Measurements from ENCODE around the gene RBM43. TPM values are rescaled to one million over a fixed set of nuclear protein-coding genes. Genes with fewer than 3 reads are reported as not detected.

Gene RBM43
- total RNA-seq, 4 donors from 2014 or later = 3.1 to 5.2 (median 3.9) TPM

DNA sequence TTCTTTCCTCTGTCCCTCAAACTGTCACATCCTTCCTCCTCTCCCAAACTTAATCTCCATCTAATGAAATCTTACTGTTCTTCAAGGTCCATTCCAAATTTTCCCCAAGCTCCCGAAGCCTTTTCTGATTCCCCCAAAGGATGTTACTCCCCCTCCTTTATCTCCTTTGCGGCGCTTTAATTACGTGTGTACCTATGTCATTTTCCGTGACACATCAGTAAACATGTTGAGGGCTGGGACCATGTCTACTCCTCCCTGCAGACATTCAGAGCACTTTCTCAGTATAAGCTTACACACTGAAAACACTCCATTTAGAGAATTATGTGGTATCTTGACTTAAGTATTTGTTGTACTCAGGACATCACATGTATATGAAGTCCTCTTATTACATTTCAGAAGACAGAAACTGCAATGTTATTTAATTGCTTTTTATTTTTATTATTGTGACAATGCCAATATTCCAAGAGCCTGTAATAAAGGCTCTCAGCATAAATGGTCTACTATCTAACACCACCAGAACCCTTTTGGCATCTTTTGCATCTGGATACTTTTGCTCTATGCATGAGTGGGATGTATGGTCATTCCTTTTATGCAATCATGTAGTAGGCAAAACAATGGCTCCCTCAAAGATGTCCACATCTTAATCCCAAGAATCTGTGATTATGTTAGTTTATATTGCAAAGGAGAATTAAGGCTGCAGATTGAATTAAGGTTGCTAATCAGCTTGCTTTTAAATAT, 26.0 kb upstream of the RBM43 start:
- intact Hi-C loops (cut with DNase I; ENCODE audit: low total_unique reads) = no loop called here
- peak overlapping the region in 1 of 4 donors; percentile 85 for H3K4me3 ChIP-seq
- H3K36me3 ChIP-seq = no peaks in the 10 kb centered on the region
- no peak for DNase-seq
- H3K9me3 ChIP-seq = no peaks in the 10 kb centered on the region
- peaks cover 5 to 24% (median 9%) of the 10 kb centered on the region in 4 donors for H3K4me1 ChIP-seq
- TF ChIP-seq POLR2AphosphoS5 (IDR thresholded peaks at IDR 0.05) = no peak
- no peaks in the 10 kb centered on the region for H3K27me3 ChIP-seq
- 81 to 97% methylated on average over 5 of the region's 5 CpGs for WGBS, 2 donors (ENCODE audit: low coverage in 1 of 2)
- H3K27ac ChIP-seq = no peak overlapping the region
- in situ Hi-C loops (cut with MboI; ENCODE audit: low pct_ligation_motif_present in 1 of 4, low pct_unique_long_range_greater_than_20kb in 1 of 4, low sequenced_read_pairs in 3 of 4) = no loop called here

DNA sequence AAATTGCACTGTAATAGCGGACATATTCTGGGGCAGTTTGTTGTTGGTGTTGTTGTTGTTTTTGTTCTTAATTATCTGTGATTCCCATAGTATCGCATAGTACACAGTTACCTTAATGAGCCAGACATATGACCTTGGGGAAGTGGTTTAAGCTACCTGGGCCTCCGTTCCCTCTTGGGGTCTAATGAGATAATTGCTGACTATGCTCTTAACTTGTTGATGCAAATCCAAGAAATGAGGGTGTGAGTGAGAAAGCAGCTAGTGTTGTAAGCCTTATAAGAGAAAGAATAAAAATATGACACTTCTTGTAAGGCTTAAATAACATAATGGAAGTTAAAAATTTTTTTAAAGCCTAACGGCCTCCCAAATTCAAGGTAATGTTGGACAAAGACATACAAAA, 20.7 kb upstream of the RBM43 start:
- peaks cover 1 to 8% (median 3%) of the 10 kb centered on the region in 4 donors for H3K4me1 ChIP-seq
- H3K27ac ChIP-seq = no peak overlapping the region
- peaks cover 0 to 32% (median 6%) of the 10 kb centered on the region in 4 donors for H3K36me3 ChIP-seq
- DNase-seq = no peak
- no peak for TF ChIP-seq POLR2AphosphoS5 (IDR thresholded peaks at IDR 0.05)
- no peak for TF ChIP-seq POLR2A (IDR thresholded peaks at IDR 0.05)
- TF ChIP-seq, protein P1, sequence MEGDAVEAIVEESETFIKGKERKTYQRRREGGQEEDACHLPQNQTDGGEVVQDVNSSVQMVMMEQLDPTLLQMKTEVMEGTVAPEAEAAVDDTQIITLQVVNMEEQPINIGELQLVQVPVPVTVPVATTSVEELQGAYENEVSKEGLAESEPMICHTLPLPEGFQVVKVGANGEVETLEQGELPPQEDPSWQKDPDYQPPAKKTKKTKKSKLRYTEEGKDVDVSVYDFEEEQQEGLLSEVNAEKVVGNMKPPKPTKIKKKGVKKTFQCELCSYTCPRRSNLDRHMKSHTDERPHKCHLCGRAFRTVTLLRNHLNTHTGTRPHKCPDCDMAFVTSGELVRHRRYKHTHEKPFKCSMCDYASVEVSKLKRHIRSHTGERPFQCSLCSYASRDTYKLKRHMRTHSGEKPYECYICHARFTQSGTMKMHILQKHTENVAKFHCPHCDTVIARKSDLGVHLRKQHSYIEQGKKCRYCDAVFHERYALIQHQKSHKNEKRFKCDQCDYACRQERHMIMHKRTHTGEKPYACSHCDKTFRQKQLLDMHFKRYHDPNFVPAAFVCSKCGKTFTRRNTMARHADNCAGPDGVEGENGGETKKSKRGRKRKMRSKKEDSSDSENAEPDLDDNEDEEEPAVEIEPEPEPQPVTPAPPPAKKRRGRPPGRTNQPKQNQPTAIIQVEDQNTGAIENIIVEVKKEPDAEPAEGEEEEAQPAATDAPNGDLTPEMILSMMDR (IDR thresholded peaks at IDR 0.05) = no peak
- no peak for TF ChIP-seq EP300 (IDR thresholded peaks at IDR 0.05; ENCODE audit: low read depth)
- in situ Hi-C loops (cut with MboI; ENCODE audit: low pct_ligation_motif_present in 1 of 4, low pct_unique_long_range_greater_than_20kb in 1 of 4, low sequenced_read_pairs in 3 of 4) = no loop called here
- no peaks in the 10 kb centered on the region for H3K9me3 ChIP-seq
- H3K4me3 ChIP-seq = no peak overlapping the region
- H3K27me3 ChIP-seq = no peaks in the 10 kb centered on the region
- intact Hi-C loops (cut with DNase I; ENCODE audit: low total_unique reads) = no loop called here
- WGBS, 2 donors (ENCODE audit: low coverage in 1 of 2) = 80 to 82% methylated on average over 4 of the region's 4 CpGs

DNA sequence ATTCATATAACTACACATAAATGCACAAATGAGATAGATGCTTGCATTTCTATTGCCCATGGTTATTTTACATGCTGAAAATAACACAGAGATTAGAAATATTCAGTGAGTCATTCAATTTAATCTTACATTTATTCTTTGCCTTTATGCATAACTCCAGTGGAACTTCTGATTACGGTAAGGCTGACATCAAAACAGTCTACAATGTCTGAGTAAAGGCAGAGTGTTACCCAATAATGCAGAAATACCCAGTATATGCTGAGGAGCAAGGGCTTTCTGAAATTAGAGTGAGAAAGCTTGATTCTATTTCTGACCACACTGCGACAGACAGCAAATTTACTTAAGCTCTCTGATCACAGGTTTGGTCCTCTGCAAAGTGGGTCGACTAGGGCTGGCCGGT, 18.6 kb upstream of the RBM43 start:
- no peak overlapping the region for H3K27ac ChIP-seq
- TF ChIP-seq POLR2A (IDR thresholded peaks at IDR 0.05) = no peak
- no peak for TF ChIP-seq EP300 (IDR thresholded peaks at IDR 0.05; ENCODE audit: low read depth)
- TF ChIP-seq, protein P1 (IDR thresholded peaks at IDR 0.05) = no peak
- no peak for TF ChIP-seq POLR2AphosphoS5 (IDR thresholded peaks at IDR 0.05)
- in situ Hi-C loops (cut with MboI; ENCODE audit: low pct_ligation_motif_present in 1 of 4, low pct_unique_long_range_greater_than_20kb in 1 of 4, low sequenced_read_pairs in 3 of 4) = no loop called here
- no peaks in the 10 kb centered on the region for H3K27me3 ChIP-seq
- H3K4me1 ChIP-seq = no peaks in the 10 kb centered on the region
- H3K9me3 ChIP-seq = no peaks in the 10 kb centered on the region
- no peak for DNase-seq
- peaks cover 0 to 48% (median 7%) of the 10 kb centered on the region in 4 donors for H3K36me3 ChIP-seq
- intact Hi-C loops (cut with DNase I; ENCODE audit: low total_unique reads) = no loop called here
- WGBS, 2 donors (ENCODE audit: low coverage in 1 of 2) = 52 to 100% methylated on average over 2 to 4 of the region's 4 CpGs
- H3K4me3 ChIP-seq = no peak overlapping the region

DNA sequence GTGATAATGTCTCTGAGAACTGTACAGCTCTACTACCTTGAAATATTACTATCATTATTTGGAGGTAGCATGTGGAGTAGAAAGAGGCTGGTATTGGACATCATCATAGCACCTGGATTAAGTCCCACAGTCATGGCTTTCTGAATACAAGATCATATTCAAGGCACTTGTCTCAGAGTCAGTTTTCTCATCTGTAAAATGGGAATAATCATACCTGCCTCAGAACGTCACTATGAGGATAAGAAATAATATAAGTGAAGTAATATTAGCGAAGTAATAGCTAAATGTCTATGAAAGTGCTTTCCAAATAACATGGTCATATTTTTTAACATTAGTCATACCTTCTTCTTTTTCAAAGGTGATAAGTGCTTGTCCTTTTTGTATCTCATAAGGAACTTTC, 16.8 kb upstream of the RBM43 start:
- peaks cover 0 to 56% (median 10%) of the 10 kb centered on the region in 4 donors for H3K36me3 ChIP-seq

DNA sequence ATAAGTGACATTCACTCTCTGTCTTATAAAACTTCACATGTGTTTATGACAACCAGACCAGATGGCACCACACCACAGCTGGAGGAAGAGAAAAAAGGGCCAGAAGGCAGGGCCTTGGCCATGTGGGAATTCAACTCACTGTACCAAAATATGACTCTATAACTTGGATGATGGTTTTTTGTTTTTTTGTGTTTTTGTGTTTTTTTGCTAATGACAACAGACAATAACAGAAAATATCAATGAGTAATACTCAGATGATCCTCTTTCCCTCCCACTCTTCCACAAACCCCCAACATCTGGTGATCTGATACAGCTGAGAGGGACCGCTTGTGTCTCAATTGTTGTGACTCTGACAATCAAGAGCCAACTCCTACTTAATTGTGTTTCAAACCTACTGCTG, 15.4 kb upstream of the RBM43 start:
- in situ Hi-C loops (cut with MboI; ENCODE audit: low pct_ligation_motif_present in 1 of 4, low pct_unique_long_range_greater_than_20kb in 1 of 4, low sequenced_read_pairs in 3 of 4) = no loop called here

More for the DNA sequence above, 16.8 kb upstream of the RBM43 start:
- no peak for TF ChIP-seq EP300 (IDR thresholded peaks at IDR 0.05; ENCODE audit: low read depth)
- no peaks in the 10 kb centered on the region for H3K4me1 ChIP-seq
- intact Hi-C loops (cut with DNase I; ENCODE audit: low total_unique reads) = no loop called here
- no peak overlapping the region for H3K27ac ChIP-seq
- no peak overlapping the region for H3K4me3 ChIP-seq
- no peak for DNase-seq
- no peaks in the 10 kb centered on the region for H3K9me3 ChIP-seq
- 92 to 100% methylated on average over 2 of the region's 2 CpGs for WGBS, 2 donors (ENCODE audit: low coverage in 1 of 2)
- in situ Hi-C loops (cut with MboI; ENCODE audit: low pct_ligation_motif_present in 1 of 4, low pct_unique_long_range_greater_than_20kb in 1 of 4, low sequenced_read_pairs in 3 of 4) = no loop called here
- H3K27me3 ChIP-seq = no peaks in the 10 kb centered on the region

More for the DNA sequence above, 15.4 kb upstream of the RBM43 start:
- Histone ChIP-seq H3K9me3 (no peaks in the 10 kb centered on the region), H3K27me3 (no peaks in the 10 kb centered on the region), H3K27ac (no peak overlapping the region), H3K4me3 (no peak overlapping the region), H3K4me1 (no peaks in the 10 kb centered on the region), H3K36me3 (peaks cover 0 to 55% (median 10%) of the 10 kb centered on the region in 4 donors)
- no peak for TF ChIP-seq EP300 (IDR thresholded peaks at IDR 0.05; ENCODE audit: low read depth)
- TF ChIP-seq POLR2AphosphoS5 (IDR thresholded peaks at IDR 0.05) = no peak
- TF ChIP-seq, protein P1 (IDR thresholded peaks at IDR 0.05) = no peak
- TF ChIP-seq POLR2A (IDR thresholded peaks at IDR 0.05) = no peak
- intact Hi-C loops (cut with DNase I; ENCODE audit: low total_unique reads) = no loop called here
- DNase-seq = no peak
- WGBS, 2 donors (ENCODE audit: low coverage in 1 of 2) = 79 to 80% methylated on average over 1 of the region's 1 CpG

Measured in transverse colon (tissue), 4 donors.